Measurements from ENCODE around the gene LOXHD1.

Gene LOXHD1

DNA sequence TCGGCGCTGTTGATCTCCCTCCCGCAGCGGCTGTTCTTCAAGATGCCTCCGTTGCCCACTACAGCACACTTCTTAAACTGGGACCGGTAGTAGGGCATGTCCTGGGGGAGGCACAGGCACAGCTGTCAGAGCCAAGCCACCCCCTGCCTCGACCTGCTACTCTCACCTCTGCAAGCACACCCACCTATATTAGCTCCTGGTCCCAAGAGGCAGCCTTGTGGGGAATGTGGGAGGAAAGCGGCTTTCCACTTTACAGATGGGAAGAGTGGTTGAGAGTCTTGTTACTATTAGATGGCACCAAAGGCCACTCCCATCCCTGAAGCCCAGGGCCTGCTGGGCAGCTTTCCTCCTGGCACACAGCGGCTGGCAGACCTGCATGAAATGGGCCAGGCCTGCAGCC lies 29.2 kb upstream of the LOXHD1 start:
- Histone ChIP-seq H3K27ac (replicated peaks) (no peak overlapping the region), H3K27me3 (ENCODE audit: insufficient read depth, poor library complexity, severe bottlenecking) (no peaks in the 10 kb centered on the region), H3K4me3 (replicated peaks; ENCODE audit: insufficient read depth, low read length) (no peak overlapping the region)
- TF ChIP-seq SPI1 (IDR thresholded peaks at IDR 0.05; ENCODE audit: borderline replicate concordance, low read depth) (no peak), REST (IDR thresholded peaks at IDR 0.05; ENCODE audit: insufficient replicate concordance, low read depth) (no peak), POLR2AphosphoS5 (IDR thresholded peaks at IDR 0.05; ENCODE audit: low read depth) (no peak), GABPA (IDR thresholded peaks at IDR 0.05; ENCODE audit: low read depth) (no peak)
- TF ChIP-seq, protein P1, sequence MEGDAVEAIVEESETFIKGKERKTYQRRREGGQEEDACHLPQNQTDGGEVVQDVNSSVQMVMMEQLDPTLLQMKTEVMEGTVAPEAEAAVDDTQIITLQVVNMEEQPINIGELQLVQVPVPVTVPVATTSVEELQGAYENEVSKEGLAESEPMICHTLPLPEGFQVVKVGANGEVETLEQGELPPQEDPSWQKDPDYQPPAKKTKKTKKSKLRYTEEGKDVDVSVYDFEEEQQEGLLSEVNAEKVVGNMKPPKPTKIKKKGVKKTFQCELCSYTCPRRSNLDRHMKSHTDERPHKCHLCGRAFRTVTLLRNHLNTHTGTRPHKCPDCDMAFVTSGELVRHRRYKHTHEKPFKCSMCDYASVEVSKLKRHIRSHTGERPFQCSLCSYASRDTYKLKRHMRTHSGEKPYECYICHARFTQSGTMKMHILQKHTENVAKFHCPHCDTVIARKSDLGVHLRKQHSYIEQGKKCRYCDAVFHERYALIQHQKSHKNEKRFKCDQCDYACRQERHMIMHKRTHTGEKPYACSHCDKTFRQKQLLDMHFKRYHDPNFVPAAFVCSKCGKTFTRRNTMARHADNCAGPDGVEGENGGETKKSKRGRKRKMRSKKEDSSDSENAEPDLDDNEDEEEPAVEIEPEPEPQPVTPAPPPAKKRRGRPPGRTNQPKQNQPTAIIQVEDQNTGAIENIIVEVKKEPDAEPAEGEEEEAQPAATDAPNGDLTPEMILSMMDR (IDR thresholded peaks at IDR 0.05; ENCODE audit: insufficient read depth, low read length) = no peak
- DNase-seq (ENCODE audit: low read depth in 1 of 2, low spot score in 1 of 2) = no peak

- Histone ChIP-seq H3K27me3 (ENCODE audit: insufficient read depth, poor library complexity, severe bottlenecking) (no peaks in the 10 kb centered on the region), H3K4me3 (replicated peaks; ENCODE audit: insufficient read depth, low read length) (no peak overlapping the region), H3K27ac (replicated peaks) (no peak overlapping the region)
- TF ChIP-seq, protein P1 (IDR thresholded peaks at IDR 0.05; ENCODE audit: insufficient read depth, low read length) = no peak
- TF ChIP-seq POLR2AphosphoS5 (IDR thresholded peaks at IDR 0.05; ENCODE audit: low read depth) = no peak
- TF ChIP-seq GABPA (IDR thresholded peaks at IDR 0.05; ENCODE audit: low read depth) = no peak
- TF ChIP-seq SPI1 (IDR thresholded peaks at IDR 0.05; ENCODE audit: borderline replicate concordance, low read depth) = no peak
- TF ChIP-seq REST (IDR thresholded peaks at IDR 0.05; ENCODE audit: insufficient replicate concordance, low read depth) = no peak
- no peak for DNase-seq (ENCODE audit: low read depth in 1 of 2, low spot score in 1 of 2)
These were observed 26.2 kb upstream of the LOXHD1 start for GRCh38 chr18:46683252-46683651.

- peak in 1 of 2 experiments; percentile 28 for DNase-seq (ENCODE audit: low read depth in 1 of 2, low spot score in 1 of 2)
- Histone ChIP-seq H3K27me3 (ENCODE audit: insufficient read depth, poor library complexity, severe bottlenecking) (no peaks in the 10 kb centered on the region), H3K4me3 (replicated peaks; ENCODE audit: insufficient read depth, low read length) (no peak overlapping the region), H3K27ac (replicated peaks) (no peak overlapping the region)
- TF ChIP-seq SPI1 (IDR thresholded peaks at IDR 0.05; ENCODE audit: borderline replicate concordance, low read depth) (no peak), POLR2AphosphoS5 (IDR thresholded peaks at IDR 0.05; ENCODE audit: low read depth) (no peak), REST (IDR thresholded peaks at IDR 0.05; ENCODE audit: insufficient replicate concordance, low read depth) (no peak), GABPA (IDR thresholded peaks at IDR 0.05; ENCODE audit: low read depth) (no peak)
- TF ChIP-seq, protein P1 (IDR thresholded peaks at IDR 0.05; ENCODE audit: insufficient read depth, low read length) = no peak
These were observed 24.0 kb upstream of the LOXHD1 start for GRCh38 chr18:46680784-46681695.
